ENCODE results near the gene PNPT1. TPM values are rescaled to one million over a fixed set of nuclear protein-coding genes. Genes with fewer than 3 reads are reported as not detected.

Gene PNPT1
- polyA plus RNA-seq, 1 of the 3 experiments (the other 2 are of a cell fraction): 11.7 TPM

- WGBS (ENCODE audit: low lambda C conversion rate): 25% methylated on average over 11 of the region's 11 CpGs
- peak overlapping the region; percentile 90 for H2AFZ ChIP-seq (ENCODE audit: low read depth)
- H4K20me1 ChIP-seq (ENCODE audit: insufficient read depth): no peaks in the 10 kb centered on the region
- no peak overlapping the region for H3K27ac ChIP-seq (ENCODE audit: low read depth in 2 of 2, low read length in 1 of 2)
- peaks cover 3% of the 10 kb centered on the region in 2 experiments; a peak in 2 of 4 replicates for H3K4me1 ChIP-seq (ENCODE audit: control insufficient read depth in 1 of 2, insufficient read depth in 2 of 2, low read depth in 1 of 2, low read length in 1 of 2)
- no peak overlapping the region for H3K9ac ChIP-seq
- no peaks in the 10 kb centered on the region for H3F3A ChIP-seq (replicated peaks; ENCODE audit: insufficient read depth)
- no peak for TF ChIP-seq GATA2 (CRISPR knock-in tag; IDR thresholded peaks at IDR 0.05)
- peak; percentile 80; the same call in 1 of the 2 replicates for TF ChIP-seq REST (IDR thresholded peaks at IDR 0.05; ENCODE audit: low read depth, low read length)
- no peak for TF ChIP-seq ZBTB33 (IDR thresholded peaks at IDR 0.05; ENCODE audit: borderline replicate concordance, low read depth)
- no peaks in the 10 kb centered on the region for H3K79me2 ChIP-seq (ENCODE audit: insufficient read depth)
- no peaks in the 10 kb centered on the region for H3K36me3 ChIP-seq (replicated peaks in 1 of 2; ENCODE audit: control insufficient read depth in 1 of 2, insufficient read depth in 2 of 2, low read length in 1 of 2)
- H3K9me3 ChIP-seq: no peaks in the 10 kb centered on the region
- peak overlapping the region in 1 of 2 experiments; percentile 12; a peak in 1 of 4 replicates for H3K4me3 ChIP-seq (ENCODE audit: low read depth in 2 of 2, low read length in 1 of 2)
- H3K4me2 ChIP-seq: peak overlapping the region; percentile 56; the same call in 1 of the 2 replicates
- DNase-seq: no peak
- H3K27me3 ChIP-seq (ENCODE audit: insufficient read depth): no peaks in the 10 kb centered on the region
- ChIA-PET POLR2A (no interaction called here), CTCF (interaction anchor here (3.8 to 5.0 kb wide), 2 partner anchors 241 to 289 kb away, joined by 23 to 28 read pairs; no protein-coding TSS in a partner anchor)
- H3K9me2 ChIP-seq: no peaks in the 10 kb centered on the region
Measured at GRCh38 chr2:55720417-55720816, 26.8 kb upstream of the PNPT1 start.

GRCh38 chr2:55719852-55720251 lies 26.2 kb upstream of the PNPT1 start:
- no peaks in the 10 kb centered on the region for H3K9me3 ChIP-seq
- peak overlapping the region; percentile 90 for H2AFZ ChIP-seq (ENCODE audit: low read depth)
- H3K4me1 ChIP-seq (ENCODE audit: control insufficient read depth in 1 of 2, insufficient read depth in 2 of 2, low read depth in 1 of 2, low read length in 1 of 2): peaks cover 3% of the 10 kb centered on the region in 2 experiments; a peak in 2 of 4 replicates
- H3K9ac ChIP-seq: no peak overlapping the region
- H3K79me2 ChIP-seq (ENCODE audit: insufficient read depth): no peaks in the 10 kb centered on the region
- H3F3A ChIP-seq (replicated peaks; ENCODE audit: insufficient read depth): no peaks in the 10 kb centered on the region
- ChIA-PET POLR2A (no interaction called here), CTCF (interaction anchor here (2.3 to 5.0 kb wide), 4 partner anchors 13 to 290 kb away, joined by 6 to 32 read pairs (median 26); no protein-coding TSS in a partner anchor)
- TF ChIP-seq REST (IDR thresholded peaks at IDR 0.05; ENCODE audit: low read depth, low read length): no peak
- no peak for TF ChIP-seq GATA2 (CRISPR knock-in tag; IDR thresholded peaks at IDR 0.05)
- TF ChIP-seq SMC3 (IDR thresholded peaks at IDR 0.05; ENCODE audit: low read depth, low read length): no peak
- TF ChIP-seq RCOR1 (IDR thresholded peaks at IDR 0.05; ENCODE audit: low read length): no peak
- no peak for TF ChIP-seq RFX5 (IDR thresholded peaks at IDR 0.05; ENCODE audit: low read length)
- TF ChIP-seq FOXJ3 (CRISPR knock-in tag; IDR thresholded peaks at IDR 0.05): no peak
- peak overlapping the region; percentile 56; the same call in 1 of the 2 replicates for H3K4me2 ChIP-seq
- DNase-seq: no peak
- H3K4me3 ChIP-seq (ENCODE audit: low read depth in 2 of 2, low read length in 1 of 2): no peak overlapping the region
- no peaks in the 10 kb centered on the region for H3K27me3 ChIP-seq (ENCODE audit: insufficient read depth)
- H3K9me2 ChIP-seq: no peaks in the 10 kb centered on the region
- no peak overlapping the region for H3K27ac ChIP-seq (ENCODE audit: low read depth in 2 of 2, low read length in 1 of 2)
- WGBS (ENCODE audit: low lambda C conversion rate): 73% methylated on average over 1 of the region's 1 CpG
- no peaks in the 10 kb centered on the region for H3K36me3 ChIP-seq (replicated peaks in 1 of 2; ENCODE audit: control insufficient read depth in 1 of 2, insufficient read depth in 2 of 2, low read length in 1 of 2)
- H4K20me1 ChIP-seq (ENCODE audit: insufficient read depth): no peaks in the 10 kb centered on the region

Data from SK-N-SH (cell line).